IPS-NIHi11 (cell line): ENCODE results near the gene DOCK4.

Source experiments
- DNase-seq: peaks from one replicate; pipeline ENCODE4 v3.0.0; 2012; ENCODE audit warnings: mixed read lengths, low spot score

The DOCK4 gene

DNA sequence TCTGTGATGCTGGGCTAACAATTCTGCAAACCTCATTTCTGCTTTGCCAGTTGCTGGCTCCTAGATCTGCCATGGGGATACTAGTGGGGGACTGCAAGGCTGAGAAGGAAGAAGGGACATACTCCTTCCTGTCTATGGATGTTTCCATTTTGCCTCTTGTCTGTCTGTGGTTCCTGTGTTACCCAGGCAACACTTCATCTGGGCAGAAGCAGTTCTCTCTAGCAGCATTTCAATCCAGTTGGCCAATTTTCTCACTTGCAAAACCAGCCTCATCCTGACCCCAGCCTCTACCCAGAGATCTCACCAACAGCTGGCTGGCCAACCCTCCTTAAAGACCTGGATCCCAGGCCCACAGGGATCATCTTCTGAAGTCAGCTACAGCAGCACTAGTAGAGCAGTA lies 131.7 kb downstream of the DOCK4 start:
- DNase-seq, result no peak

DNA sequence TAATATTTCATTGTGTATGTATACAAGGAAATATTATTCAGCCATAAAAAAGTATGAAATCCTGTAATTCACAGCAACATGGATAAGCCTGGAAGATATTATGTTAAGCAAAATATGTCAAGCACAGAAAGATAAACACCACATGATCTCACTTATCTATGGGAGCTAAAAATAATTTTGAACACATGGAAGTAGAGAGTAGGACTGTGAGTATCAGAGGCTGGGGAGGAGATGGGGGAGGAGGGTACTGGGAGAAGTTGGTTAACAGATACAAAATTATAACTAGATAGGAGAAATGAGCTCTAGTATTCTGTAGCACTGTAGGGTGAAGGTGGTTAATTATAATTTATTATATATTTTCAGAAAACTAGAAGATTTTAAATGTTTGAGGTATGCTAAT lies 132.7 kb downstream of the DOCK4 start:
- no peak for DNase-seq

DNA sequence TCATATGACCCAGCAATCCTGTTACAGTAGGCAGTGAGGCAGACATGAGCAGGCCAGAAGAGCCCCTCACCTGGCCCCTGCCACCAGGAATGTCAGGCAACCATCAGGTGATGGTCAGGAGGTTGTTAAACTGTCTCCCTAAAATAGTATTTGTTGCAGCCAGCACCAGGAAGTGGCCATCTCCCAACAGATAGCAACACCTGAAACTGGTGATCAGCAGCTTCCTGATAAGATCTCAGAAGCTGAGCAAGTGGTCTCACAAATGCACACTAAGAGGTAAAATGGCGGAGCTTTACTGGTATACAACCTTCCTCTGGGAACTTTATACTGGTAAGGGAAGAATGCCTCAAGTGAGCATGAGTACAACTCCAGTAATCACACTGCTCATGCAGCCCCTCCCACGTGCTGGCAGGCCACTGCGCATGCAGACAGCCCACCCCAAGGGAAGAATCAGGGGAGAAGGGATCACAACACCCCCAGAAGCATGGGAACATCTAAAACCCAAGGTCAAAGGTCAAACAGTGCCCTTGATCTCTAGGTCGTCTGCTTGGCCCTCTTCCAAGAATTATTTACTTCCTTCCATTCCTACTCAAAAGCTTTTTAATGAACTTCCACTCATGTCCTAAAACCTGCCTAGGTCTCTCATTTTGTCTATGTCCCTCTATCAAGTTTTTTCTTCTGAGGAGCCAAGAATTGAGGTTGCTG lies 133.5 kb downstream of the DOCK4 start:
- DNase-seq, result no peak

DNA sequence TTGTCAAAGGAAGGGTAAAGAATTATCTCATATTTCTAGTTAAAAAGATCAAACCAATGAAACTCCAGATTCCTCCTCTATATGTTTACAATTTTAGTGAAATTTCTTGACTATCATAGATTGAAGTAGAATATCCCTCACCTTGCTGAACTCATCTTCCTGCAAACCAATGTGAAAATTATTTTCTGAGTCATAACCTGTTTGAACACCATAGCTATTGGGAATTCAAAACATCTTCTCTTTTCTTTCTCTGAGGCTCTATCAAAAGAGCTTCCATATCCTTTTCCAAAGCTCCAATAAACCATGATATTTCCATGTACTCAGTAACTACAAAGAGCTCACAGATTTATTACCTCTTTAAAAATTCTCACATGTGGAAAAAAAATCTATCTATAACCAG lies 134.3 kb downstream of the DOCK4 start:
- DNase-seq, result no peak

DNA sequence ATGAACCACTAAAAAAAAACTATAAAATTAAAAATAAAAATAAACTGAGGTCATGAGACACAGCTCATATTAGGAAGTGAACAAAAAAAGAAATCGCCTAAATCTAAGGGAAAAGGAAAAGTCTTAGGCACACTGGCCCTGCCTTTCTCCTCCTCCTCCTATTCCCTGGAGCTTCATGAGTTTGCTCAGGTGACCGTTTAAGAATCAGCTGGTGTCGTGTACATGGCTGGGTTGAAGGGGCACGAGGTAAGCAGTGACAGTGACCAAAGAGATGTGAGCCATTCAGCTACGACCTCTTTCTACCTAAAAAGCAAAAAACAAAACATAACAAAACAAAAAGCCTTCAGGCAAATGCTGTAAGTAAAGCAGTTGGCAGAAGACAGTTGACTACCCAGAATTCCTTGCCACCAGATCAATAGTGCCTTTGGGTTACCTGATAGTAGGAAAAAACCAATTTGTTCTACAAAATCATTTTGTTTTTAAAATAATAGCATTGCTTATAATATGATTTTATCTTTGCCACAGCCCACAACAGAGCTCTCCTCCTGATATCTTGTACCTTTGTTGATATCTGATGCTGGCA lies 135.4 kb downstream of the DOCK4 start:
- DNase-seq, result no peak

DNA sequence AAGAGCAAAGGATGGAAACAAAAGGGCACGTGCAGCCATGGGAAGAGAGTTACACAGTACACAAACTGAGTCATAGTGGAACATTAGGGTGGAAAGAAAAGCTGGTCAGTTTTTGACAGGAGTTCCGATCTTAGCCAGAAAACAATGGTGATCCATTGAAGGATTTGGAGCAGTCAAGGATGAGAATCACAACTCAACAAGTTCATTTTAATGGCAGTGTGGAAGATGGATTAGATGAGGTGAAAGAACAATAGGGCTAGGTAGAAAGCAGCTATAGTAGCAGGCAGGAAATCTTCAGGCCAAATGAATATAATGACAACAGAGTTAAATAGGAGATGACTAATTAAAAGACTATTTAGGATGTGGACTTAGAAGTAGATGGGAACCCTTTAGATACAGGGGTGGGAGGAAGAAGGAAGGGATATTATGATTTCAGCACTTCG lies 136.3 kb downstream of the DOCK4 start:
- no peak for DNase-seq

DNA sequence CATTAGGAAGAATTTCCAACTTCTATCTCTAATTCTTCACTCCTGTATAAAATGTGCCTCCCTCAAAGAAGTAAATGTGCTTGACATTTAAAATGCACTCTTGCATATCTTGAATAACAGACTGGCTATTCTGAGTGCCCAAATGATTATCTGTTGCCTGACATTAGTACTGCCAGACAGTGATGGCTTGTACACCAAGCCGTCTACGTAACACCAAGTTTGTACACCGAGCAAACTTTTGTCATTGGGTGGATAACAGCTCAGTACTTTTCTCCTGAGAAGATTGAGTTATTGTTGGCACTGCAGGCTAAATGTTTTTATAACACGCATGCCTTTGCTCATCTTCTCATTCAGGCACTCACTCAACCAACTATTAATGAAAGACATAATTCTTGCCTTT lies 137.2 kb downstream of the DOCK4 start:
- no peak for DNase-seq

DNA sequence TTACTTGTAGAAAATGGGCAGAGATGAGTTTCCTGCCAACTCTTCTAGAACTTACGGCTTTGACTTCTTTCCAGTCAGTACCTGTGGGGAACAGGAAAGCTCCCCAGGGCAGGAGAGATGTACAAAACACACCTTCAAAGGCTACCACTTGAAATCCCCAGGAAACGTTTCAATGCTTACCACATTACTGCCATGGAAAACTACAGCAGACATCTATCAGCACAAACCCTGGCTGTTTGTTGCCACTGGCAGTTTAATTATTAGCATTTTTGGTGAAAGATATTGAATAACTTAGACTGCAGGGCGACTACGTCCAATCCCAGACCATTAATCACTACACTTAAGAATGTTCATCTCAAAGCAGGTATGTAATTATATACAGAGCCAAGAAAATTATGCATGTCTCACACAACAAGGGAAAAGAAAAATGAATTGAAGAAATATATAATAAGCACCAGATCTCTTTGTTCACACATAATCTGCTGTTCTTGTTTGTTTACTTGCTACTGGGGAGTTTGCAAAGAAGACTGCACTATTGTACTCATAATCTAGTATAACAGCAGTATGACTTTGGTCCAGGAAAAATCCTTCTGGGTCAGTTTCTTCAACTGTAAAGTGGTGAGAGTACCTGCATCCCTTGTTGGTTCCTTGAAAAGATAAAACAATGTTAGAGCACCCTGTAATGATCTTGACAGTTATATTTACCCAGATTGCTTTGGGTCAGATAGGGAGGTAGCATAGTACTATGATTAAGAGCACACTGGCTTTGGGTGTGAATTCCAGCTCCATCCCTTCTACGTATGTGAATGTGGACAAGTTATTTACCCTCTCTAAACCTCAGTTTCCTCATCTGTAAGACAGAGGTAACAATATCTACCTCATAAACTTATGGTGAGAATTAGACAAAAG lies 138.3 kb downstream of the DOCK4 start:
- DNase-seq, result peak; percentile 16

DNA sequence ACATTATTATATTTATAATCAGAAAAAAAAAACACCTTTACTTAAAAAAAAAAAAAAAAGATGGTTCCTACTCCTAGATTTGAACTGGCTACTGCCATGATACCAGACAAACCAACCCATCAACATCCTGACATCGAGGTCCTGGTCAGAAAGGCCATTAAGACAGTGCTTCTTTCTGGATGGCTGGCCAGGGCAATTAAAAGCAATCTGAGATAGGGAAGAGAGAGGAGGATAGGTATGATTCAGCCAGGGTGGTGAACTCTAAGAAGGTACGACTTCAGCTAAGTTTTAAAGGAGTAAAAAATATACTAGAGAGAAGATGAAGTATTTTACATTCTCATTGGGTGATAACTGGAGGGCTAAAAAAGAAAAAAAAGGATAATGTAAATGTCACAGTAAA lies 139.0 kb downstream of the DOCK4 start:
- DNase-seq, result no peak

DNA sequence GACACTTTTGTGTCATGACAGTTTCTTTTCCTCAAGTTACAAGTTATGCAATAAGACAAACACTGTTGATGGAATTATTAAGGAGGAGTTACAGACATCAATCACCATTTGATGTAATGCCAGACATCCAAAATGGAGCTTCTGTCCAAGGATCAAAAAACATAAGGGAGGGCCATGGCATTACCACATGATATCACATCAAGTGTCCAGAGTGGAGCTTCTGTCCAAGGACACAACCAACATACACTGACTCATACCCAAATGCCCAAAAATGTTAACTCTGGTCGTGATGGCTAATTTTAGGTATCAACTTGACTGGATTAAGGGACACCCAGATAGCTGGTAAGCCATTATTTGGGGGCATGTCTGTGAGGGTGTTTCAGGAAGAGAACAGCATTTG lies 140.4 kb downstream of the DOCK4 start:
- no peak for DNase-seq

DNA sequence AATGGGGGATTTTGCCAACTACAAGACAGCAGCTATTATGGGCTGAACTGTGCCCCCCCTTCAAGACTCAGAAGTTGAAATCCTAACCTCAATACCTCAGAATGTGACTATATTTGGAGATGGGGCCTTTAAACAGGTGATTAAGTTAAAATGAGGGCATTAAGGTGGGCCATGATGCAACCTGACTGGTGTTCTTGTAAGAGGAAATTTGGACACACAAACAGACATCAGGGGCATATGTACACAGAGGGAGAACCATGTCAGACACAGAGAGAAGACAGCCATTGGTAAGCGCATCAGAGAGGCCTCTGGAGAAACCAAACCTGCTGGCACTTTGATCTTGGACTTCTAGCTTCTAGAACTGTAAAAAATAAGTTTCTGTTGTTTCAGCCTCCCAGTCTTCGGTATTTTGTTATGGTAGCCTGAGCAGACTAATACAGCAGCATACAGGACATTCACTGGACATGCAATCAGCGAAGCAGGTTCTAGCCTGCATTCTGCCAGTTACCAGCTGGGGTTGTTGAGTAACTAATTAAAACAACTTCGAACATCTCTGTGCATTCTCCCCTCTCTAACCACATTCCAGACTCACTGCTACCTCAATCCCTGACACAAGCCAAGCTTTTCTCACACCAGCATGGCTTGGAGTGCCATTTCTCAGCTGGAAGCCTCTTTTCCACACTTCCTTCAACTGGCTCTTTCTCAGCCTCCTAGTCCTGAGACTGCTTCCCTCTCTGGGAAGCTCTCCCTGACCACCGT lies 141.4 kb downstream of the DOCK4 start:
- no peak for DNase-seq

DNA sequence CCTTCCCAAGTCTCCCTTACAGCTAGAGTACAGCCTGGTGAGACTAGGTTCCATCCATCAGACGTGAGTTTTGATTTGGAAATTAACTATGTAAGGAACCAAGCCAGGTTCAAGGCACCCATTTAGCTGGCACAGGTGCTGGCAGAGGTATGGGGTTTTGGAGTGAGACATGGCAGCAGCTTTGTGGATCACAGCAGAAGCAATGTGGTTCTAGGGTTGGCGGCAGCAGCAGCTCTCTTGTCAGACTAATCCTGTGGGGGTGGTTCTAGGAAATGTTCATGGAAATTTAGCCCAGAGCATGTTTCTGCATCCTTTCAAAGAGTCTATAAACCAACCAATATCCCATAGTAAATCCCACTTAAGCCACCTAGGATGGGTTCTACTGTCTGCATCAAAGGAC lies 142.2 kb downstream of the DOCK4 start:
- DNase-seq, result no peak

DNA sequence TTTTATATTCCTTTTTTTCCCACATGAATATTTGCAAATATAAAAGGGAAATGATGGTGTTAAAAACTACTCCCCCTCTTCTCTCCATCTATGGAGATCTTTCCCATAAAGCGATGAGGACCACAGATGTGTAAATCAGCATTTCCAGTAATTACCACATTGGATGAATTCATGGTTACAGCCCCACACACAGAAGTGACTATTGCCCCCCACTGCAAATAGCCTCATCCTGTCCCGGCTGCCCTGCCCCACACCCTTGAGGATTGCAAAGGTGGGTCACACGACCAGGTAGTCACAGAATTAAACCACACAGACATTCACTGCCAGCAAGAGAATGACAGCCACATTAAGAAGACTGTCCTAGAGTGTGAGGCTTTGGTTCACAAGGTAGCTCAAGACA lies 145.1 kb downstream of the DOCK4 start:
- DNase-seq, result no peak

DNA sequence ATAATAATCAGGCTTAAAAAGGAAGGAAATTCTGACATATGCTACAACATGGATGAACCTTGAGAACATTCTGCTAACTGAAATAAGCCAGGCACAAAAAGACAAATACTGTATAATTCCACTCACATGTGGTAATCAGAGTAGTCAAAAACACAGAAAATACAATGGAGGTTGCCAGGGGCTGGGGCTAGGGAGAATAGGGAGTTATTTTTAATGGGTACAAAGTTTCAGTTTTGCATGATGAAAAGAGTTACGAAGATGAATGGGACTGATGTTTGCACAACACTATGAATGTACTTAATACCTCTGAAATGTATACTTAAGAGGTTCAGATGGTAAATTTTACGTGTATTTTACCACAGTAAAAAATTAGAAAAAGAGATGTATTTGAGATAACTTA lies 145.6 kb downstream of the DOCK4 start:
- DNase-seq, result no peak

DNA sequence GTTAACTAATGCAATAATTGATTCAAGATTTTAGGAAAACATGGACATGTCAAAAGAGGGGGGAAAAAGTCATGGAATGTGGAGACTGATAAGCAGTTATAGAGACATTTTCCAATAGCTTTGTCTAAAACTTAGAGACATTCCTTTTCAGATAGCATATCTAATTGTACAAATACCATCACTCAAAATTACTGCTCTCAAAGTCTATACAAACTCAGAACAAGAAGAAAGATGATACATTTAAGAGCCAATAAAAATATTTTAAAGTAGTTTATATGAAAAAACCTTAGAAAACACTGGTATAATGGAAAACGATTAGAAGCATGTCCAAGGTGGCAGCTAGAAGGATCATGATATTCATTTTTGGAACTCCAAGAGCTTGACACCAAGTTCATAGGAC lies 146.5 kb downstream of the DOCK4 start:
- no peak for DNase-seq

DNA sequence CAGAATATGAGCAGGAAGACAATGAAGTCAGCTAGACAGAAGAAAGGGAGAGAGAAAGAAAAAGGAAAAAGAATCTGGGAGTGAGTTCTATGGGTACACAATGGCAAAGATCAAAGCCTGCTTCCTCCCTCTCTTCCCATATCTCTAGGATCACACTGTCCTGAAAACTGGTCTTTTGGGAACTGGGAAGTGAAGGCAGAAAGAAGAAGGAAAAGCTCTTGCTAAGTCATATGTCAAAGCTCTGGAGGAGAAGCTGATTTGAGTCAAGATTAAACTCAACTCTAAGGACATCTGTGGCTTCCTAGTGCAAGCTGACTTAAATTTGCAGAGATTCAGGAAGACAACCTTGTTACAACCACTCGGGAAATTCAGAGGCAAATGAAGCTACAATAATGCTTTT lies 147.5 kb downstream of the DOCK4 start:
- no peak for DNase-seq

DNA sequence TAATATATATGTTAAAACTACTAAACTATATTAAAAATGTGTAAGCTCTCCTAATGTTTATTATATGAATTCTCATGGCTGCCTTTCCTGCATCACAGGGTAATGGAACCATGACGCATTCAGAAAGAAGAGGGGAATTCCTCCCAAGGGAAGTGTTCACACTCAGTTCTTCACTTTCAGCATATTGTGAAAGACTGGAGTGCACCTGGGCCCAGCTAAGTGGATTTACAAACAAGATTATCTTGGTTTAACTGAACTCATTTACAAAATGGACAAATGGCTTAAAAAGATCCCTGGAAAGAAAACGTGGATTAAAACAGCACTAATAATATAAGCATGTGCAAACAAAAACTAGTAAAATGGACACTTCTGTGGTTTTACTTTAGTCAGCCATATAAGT lies 149.8 kb downstream of the DOCK4 start:
- DNase-seq, result no peak

DNA sequence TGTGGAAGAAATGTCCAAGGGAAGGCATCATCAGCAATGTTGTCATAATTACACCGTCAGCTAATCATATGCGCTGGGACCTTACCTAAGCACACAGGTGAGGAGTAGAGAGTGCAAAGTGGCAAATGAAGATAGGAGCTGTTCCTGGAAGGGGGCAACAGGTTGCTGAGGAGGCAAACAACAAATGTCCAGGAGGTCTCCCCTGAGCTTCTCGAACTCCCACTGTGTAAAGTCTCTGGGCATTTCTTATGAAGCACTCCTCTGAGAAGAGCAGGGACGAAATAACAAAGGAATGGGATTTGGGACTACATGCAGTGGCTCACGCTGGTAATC lies 152.5 kb downstream of the DOCK4 start:
- DNase-seq, result no peak

DNA sequence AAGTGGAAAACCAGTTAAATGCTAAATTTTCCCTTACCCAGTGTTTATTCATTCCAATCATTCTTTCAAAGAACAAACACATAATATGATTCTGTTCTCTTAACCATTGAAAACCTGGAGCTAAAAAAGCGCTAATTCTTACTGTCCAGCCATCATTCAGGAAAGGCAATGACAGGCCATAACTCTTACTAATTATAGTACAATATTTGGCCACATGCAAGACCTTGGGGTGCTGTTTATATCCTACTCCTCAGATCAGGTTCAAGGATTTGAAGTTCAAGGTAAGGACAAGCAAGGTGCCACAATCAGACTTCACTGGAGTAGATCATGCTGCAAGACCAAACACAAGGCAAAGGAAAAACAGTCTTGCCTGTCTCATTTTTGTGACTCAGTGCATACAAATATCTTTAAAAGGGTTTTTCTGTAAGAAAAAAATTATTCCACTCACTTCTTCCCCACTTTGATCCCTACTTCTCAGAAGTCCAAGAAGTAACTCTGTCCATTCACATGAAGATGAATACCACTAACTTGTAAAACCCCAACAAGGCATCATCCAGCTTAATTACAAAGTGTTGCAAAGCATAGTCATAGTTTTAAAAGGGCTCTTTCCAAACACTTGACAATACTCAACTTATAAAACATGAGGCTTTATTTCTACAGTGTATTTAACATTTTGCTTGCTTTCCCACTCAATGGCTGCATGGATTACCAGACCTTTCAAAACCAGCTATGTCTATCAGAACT lies 153.0 kb downstream of the DOCK4 start:
- DNase-seq, result no peak

DNA sequence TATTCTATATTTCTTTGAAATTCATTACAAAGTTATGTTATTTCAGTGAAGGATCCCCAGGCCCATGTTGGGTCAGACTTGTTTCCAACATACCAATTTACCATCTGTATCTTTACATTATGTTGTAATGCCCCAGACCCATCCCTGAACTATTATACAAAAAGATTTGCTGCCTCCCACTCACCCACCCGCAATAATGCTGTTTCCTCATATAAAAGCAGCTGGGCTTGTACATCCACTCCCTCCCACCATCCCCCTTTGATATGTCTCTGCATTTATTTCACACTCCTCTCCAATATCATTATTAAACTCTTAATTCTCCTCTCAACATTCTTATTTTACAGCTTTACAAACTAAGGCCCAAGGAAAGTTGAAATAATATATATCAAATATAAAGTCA lies 153.7 kb downstream of the DOCK4 start:
- no peak for DNase-seq

DNA sequence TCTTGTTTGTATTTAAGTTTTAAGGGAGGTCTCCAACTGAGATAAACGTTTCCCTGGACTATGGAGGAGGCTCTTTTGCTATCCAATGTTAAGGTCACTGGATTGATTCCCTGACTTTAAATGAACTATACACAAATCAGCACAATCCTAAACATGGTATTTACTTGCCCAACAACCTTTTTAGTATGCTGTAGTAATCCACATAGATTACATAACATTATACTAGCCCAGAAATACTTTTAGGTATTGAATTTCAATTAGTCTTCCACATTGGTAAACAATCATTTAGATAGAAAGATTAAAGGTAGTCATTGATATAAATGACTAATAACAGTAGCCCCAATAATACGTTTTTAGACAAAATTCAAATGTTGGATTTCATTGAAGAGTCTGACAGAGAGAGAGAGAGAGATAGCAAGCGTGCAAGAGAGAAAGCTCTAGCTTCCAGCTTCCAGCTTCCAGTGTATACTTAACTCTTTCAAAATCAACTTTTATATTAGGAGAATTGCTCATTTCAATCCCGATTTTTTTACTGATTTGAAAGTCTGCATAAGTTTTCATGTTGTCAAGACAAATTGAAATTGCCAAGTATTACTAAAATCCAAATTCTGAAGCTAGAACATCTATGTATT lies 155.8 kb downstream of the DOCK4 start:
- no peak for DNase-seq
